ENCODE results near the gene PACRG. TPM values are rescaled to one million over a fixed set of nuclear protein-coding genes. Genes with fewer than 3 reads are reported as not detected.

The PACRG gene
- total and polyA plus RNA-seq, 2 of the 8 experiments (the other 6 are each of a cell fraction or from before 2014, with no cell fraction given), result 0.44 to 0.54 TPM

DNA sequence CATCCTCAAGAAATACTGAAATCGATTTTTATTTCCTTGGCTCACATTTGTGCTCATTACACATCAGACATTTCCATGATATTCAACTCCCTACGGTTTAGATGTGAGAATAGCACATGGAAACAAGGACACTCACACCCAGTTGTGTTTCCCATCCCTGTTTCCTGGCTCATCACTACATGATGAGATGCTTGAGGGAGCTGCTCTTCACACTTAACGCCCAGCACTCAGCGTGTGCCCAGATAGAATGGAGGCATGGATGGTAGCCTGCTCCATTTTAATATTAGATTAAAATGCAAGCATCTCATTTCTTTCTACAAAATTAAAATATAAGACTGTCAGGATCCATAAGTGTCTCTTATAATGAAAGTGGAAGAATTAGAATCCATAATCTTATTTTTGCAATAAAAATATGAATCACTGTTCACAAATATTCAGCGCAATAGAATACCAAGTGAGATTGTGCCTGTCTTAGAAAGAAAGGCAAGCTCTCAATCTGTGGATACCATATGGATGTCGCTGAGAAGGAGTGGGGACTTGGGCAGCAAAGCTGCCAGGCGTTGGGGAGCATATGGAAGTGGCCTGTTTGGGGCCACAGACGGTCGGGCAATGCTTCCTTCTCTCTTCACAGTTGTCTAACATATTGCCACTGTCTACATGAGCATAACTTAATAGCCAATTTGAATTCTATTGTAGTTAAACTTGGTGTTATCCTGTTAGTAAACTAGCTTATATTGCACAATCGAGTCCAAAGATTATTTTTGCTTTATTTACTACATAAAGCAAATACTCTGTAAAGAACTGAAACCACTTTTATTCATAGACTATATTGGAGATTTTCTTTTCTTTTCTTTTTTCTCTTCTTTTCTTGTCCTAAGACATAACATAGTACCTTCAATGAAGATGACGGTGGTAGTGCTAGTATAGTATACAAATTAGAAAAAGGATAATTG lies 479.9 kb downstream of the PACRG start (continued):
- no peak for TF ChIP-seq SAP30 (IDR thresholded peaks at IDR 0.05; ENCODE audit: insufficient read depth, insufficient replicate concordance, low read length)
- TF ChIP-seq NANOG (IDR thresholded peaks at IDR 0.05; ENCODE audit: insufficient read depth, low read depth, low read length, poor library complexity, severe bottlenecking), result no peak
- no peak for TF ChIP-seq ATF3 (IDR thresholded peaks at IDR 0.05; ENCODE audit: insufficient read depth, low read depth, low read length)
